Stimulated activated CD8-positive, alpha-beta memory T cell treated with anti-CD3 and anti-CD28 coated beads, Interleukin-12 subunit alpha, Interleukin-12 subunit beta, amount 100 ng/mL, for 24 hours (primary cell): ENCODE measurements around the gene FBXW8.

Source experiments
- DNase-seq: peaks from one replicate; pipeline ENCODE4 v3.0.0-alpha.2; 2020; ENCODE audit errors: extremely low read depth

Gene FBXW8

GRCh38 chr12:117023998-117024960 lies 113.5 kb downstream of the FBXW8 start:
- DNase-seq: no peak

- no peak for DNase-seq
Measured at GRCh38 chr12:117024961-117025480, 114.3 kb downstream of the FBXW8 start.

DNA sequence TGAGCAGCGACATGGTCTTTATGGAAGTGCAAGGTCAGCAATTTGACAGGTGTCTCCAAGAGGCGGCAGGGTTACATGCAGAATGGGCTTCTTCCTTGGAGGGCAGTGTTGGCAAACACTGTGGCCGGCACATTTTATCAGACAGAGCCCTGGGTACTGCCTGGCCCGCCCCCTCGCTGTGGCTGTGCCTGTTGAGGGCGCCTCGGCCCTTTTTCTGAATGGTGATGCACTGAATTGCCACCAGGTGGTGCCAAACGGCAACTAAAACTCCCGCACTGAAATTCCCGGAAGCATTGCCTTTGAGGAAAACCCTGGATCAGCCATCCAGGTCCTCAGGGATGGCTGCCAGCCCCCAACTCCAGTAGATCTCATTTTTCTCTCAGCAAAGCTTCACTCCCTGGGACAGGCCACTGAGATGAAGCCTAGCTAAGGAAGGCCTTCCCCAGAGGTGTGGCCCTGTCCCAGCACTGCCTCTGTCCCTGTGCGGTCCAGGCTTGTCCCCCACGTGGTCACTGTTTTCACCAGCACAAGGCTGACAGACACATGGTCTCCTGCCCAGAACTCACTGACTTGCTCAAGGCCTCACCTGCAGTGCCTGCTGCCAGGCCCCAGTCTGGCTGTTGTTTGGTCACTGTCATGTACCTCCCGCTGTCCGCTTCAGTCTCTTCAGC lies 114.9 kb downstream of the FBXW8 start:
- DNase-seq: no peak

DNA sequence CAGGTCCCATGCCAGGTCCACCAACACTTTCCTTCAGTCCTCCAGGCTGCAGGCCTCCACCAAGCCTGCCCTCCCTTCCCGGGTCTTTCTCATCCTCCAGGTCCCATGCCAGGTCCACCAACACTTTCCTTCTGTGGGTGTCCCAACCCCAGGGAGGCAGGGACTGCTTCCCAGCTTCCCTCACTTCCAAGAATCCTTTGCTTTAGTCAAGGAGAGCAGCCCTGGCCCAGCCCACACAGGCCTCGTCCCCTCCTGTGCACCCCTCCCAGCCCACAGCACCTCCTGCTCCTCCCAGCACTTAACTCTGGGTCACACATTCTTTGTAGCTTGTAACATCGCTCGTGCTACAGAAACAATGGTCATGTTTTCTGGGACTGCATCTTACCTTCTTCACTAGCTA lies 115.6 kb downstream of the FBXW8 start:
- DNase-seq: no peak

GRCh38 chr12:117026921-117027250 lies 116.1 kb downstream of the FBXW8 start:
- no peak for DNase-seq

GRCh38 chr12:117027251-117028086 lies 116.7 kb downstream of the FBXW8 start:
- DNase-seq: no peak

DNA sequence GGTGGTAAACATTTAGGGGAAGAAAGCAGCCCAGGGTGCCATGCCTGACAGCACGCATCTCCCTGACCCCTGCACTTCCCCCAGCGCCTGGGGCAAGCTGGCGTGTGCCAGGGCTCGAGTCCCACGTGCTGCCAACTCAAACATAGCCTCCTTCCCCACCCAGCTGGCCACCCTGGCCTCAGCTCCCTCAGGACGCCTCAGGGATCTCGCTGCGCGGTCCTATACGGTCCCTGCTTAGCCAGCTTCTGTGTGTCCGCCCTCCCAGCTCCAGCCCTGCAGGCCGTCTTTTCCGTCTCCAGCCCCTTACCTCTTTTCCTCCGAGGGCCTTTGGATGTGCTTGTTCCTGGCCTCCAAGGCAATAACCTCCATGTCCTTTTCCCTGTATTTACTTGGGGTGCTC lies 117.5 kb downstream of the FBXW8 start:
- DNase-seq: no peak

DNA sequence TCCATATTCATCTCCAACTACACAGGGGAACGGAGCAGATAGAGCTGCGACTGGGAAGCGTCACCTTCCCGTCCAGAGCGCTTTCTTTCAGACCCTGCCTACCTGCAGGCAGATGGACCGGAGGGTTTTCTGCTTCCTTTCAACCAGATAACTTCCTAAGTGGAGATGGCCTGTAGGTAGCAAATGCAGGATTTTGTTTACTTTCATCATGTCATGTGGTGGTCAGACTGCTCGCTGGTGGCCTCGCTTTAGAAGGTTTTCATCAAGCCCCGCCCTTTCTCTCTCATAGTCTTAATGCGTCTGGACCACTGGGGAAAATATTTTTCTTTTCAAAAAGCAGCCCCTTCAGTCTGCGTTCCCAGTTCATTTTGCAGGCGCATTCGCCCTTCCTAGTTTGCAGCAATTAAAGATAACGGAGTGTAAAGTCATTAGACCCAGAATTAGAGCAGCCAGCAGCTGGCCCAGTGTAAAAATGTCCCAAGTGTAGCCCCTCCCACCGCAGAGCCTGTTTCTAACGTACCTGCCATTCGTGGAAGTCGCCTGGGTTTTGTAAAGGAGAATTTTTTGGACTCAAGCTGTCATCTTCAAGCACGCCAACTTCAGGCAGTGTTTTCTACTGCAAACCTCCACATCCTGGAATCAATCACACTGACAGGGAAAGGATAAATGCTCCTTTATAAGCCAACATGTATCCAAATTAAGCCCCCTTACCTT lies 119.6 kb downstream of the FBXW8 start:
- no peak for DNase-seq

DNA sequence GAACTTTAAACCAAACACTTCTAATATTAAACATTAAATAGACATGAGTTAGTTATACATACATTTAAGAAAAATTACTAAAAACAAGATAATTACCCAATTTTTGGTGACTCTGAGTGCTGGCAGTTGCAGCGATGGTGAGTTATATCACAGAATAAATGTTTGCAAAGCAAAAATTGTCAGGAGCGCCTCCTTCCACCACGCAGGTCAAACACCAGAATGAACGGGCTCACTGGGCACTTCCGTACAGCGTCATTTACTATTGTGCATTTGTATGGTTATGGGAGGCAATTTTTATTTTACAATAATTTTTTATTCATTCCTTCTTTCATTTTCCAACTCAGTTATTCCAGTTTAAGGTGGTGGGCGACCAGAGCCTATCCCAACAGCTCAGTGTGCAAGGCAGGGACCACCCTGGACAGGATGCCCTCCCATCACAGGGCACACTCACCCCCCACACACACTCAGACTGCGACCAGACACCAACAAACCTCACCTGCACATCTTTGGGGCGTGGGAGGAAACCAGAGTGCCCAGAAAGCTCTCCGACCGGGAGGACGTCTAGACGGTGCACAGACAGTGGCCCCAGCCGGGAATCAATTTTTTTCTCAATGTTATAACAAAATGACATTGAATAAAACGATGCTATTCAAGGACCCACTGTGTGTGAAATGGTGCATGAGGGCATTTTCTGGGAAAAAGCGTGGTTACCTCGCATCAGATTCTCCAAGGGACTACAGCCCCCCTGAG lies 121.3 kb downstream of the FBXW8 start:
- no peak for DNase-seq

GRCh38 chr12:117032593-117033381 lies 122.0 kb downstream of the FBXW8 start:
- no peak for DNase-seq

GRCh38 chr12:117033382-117034221 lies 122.9 kb downstream of the FBXW8 start:
- DNase-seq: no peak

DNA sequence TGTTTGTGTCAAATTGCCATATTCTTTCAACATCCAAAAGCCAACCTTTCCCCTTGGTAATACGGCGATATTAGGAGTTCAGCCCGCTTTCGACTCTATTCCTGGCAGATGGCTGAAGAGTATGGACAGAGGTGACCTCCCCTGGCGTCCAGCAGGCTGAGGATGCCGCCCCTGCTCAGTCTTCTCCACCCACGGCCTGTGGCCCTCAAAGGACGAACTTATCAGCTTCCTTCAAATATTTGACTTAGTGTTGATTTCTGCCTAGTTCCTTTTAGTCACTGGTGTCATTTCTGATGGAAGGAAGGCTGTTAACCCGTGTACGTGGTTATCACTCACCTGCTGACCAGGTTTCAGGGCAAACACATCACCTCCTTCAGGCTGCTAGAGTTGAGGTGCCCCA lies 123.5 kb downstream of the FBXW8 start:
- no peak for DNase-seq

GRCh38 chr12:117034701-117035151 lies 124.0 kb downstream of the FBXW8 start:
- no peak for DNase-seq

GRCh38 chr12:117035287-117035686 lies 124.5 kb downstream of the FBXW8 start:
- DNase-seq: no peak

- no peak for DNase-seq
Measured at GRCh38 chr12:117036046-117036445, 125.3 kb downstream of the FBXW8 start.

- no peak for DNase-seq
Measured at GRCh38 chr12:117036547-117036946, 125.8 kb downstream of the FBXW8 start.

DNA sequence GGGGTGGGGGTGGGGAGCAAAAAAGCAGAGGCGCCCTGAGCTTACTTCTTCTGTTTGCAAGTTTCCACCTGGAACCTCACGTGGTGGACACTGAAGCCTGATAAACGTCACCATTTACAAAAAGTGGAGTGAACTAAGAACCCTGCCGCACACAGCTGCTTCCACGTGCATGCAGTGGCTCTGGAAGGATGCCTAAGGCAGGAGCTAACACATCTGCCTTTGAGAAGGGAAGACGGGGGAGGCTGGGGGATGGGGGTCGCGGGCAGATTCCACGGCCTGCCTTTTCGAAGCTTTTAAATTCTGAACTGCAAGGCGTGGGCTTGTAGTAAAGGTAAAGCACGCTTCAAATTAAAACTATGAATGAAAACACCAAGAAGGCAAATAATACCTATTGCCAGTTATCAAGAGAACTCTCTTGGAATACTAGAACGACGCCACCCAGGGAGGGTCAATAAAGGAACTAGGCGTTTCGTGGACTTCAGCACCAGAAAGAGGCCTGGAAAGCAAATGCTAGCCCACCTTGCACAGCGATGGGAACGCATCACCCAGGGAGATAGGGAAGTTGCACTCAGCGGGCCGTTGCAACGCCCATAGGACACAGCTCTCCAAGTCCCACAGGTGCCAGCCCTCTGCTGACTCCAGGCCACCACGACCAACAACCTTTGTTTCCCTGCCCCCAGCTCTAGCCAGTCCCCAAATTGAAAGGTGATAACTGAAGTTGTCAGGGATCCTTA lies 126.7 kb downstream of the FBXW8 start:
- DNase-seq: no peak

DNA sequence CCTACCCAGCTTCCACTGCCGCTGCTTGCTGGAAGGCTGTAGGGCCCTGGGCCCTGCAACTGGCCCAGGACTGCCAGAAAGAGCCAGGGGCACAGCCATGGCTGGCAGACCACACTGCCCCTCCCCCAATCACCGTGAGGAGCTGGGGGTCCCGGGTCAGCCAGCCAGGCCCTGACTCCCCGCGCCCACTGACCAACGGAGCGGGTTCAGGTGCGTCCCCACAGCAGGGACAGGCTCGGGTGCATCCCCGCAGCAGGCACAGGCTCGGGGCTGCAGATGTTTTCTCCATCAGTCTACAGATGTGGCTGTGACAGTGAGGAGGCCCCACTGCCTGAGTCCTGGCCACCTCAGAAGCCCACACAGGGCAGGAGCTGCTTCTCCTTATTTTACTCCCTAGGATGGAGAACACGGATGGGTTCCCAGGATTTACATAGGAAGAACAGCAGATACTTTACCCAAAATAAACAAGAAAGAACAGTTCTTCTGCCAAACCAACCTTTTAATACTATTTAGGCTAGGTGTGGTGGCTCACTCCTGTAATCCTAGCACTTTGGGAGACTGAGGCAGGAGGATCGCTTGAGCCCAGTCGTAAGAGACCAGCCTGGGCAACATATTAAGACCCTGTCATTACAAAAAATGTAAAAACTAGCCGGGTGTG lies 127.4 kb downstream of the FBXW8 start:
- no peak for DNase-seq
